B cell (primary cell): ENCODE results near the gene RNPEPL1. TPM values are rescaled to one million over a fixed set of nuclear protein-coding genes. Genes with fewer than 3 reads are reported as not detected.

ENCODE experiments used
- ATAC-seq: fragments of 200-7000 bp; cut with Tn5 transposase; one replicate; pipeline ENCODE4 v1.10.0; 2021; ENCODE audit warnings: low read depth, mild to moderate bottlenecking, moderate number of reproducible peaks, moderate library complexity
- CTCF ChIA-PET: fragments of 350-600 bp; sonication (Branson Sonifier 250); formaldehyde crosslinking; loops from one replicate; lab custom pipeline; 2021; ENCODE audit warnings: antibody characterized with exemption, inconsistent platforms; lab: Charles Lee
- POLR2A ChIA-PET: fragments of 350-600 bp; sonication (Branson Sonifier 250); formaldehyde crosslinking; loops from one replicate; lab custom pipeline; 2021; ENCODE audit warnings: antibody characterized with exemption; lab: Charles Lee
- DNase-seq: peaks from one replicate; pipeline ENCODE4 v3.0.0; 2013
- H2AFZ ChIP-seq: 2 replicates; pipeline ENCODE4 v1.6.1; 2012; ENCODE audit warnings: mild to moderate bottlenecking, low read depth, low read length; ENCODE audit not compliant: insufficient read depth, poor library complexity, severe bottlenecking
- H3K27ac ChIP-seq, 2 donors: 1 replicate in 1 of 2; 2 replicates in 1 of 2; pipeline ENCODE4 v1.5.1; 2012 to 2013; ENCODE audit warnings: low read length in 2 of 2, mild to moderate bottlenecking in 2 of 2, moderate library complexity in 1 of 2
- H3K27me3 ChIP-seq, 4 experiments: fragments of 200-600 bp in 1 of 4; sonication (generic) in 1 of 4; replicated peaks in 1 of 4; 1 replicate in 2 of 4; 2 replicates in 2 of 4; pipeline versions ENCODE4 v1.6.1 to v1.7.0; 2013 to 2016; ENCODE audit warnings: low read length in 3 of 4, mild to moderate bottlenecking in 2 of 4, mixed read lengths in 1 of 4, moderate library complexity in 1 of 4; ENCODE audit not compliant: insufficient read depth in 4 of 4, control insufficient read depth in 3 of 4; ENCODE audit errors: control extremely low read depth in 1 of 4
- H3K36me3 ChIP-seq, 2 experiments: replicated peaks in 1 of 2; 1 replicate in 1 of 2; 2 replicates in 1 of 2; pipeline versions ENCODE4 v1.6.1 to v1.7.1; 2013; ENCODE audit warnings: low read length in 1 of 2; ENCODE audit not compliant: insufficient read depth in 2 of 2, control insufficient read depth in 1 of 2; ENCODE audit errors: control extremely low read depth in 1 of 2, extremely low read depth in 1 of 2
- H3K4me1 ChIP-seq, 2 donors: fragments of 200-600 bp in 1 of 2; sonication (generic) in 1 of 2; 1 replicate in 1 of 2; 2 replicates in 1 of 2; pipeline versions ENCODE4 v1.5.1 to v1.6.1; 2013 to 2017; ENCODE audit warnings: low read length in 2 of 2; ENCODE audit not compliant: control insufficient read depth in 2 of 2, insufficient read depth in 2 of 2
- H3K4me2 ChIP-seq: replicated peaks from 2 replicates; pipeline ENCODE3; 2012; ENCODE audit warnings: mild to moderate bottlenecking, low read depth, low read length; ENCODE audit not compliant: poor library complexity, severe bottlenecking
- H3K4me3 ChIP-seq, 5 experiments: fragments of 200-600 bp in 1 of 5; sonication (generic) in 1 of 5; 1 replicate in 3 of 5; 2 replicates in 2 of 5; pipeline versions ENCODE4 v1.5.1 to v1.7.0; 2011 to 2016; ENCODE audit warnings: low read length in 4 of 5, mild to moderate bottlenecking in 4 of 5, low read depth in 2 of 5, control low read depth in 1 of 5, moderate library complexity in 1 of 5; ENCODE audit not compliant: insufficient read depth in 1 of 5; ENCODE audit errors: control extremely low read depth in 1 of 5, extremely low read depth in 1 of 5
- H3K79me2 ChIP-seq: fragments of 200-600 bp; sonication (generic); one replicate; pipeline ENCODE4 v1.6.0; 2016; ENCODE audit warnings: low read length; ENCODE audit not compliant: control insufficient read depth, insufficient read depth
- H3K9ac ChIP-seq: fragments of 200-600 bp; sonication (generic); 2 replicates; pipeline ENCODE4 v1.6.1; 2017; ENCODE audit warnings: mild to moderate bottlenecking, low read length, moderate library complexity
- H3K9me3 ChIP-seq, 3 donors: one replicate each; pipeline versions ENCODE4 v1.6.1 to v1.7.1; 2013; ENCODE audit warnings: low read length in 2 of 3; ENCODE audit not compliant: control insufficient read depth in 2 of 3, insufficient read depth in 1 of 3; ENCODE audit errors: control extremely low read depth in 1 of 3
- H4K20me1 ChIP-seq: 2 replicates; pipeline ENCODE4 v1.6.0; 2012; ENCODE audit warnings: mild to moderate bottlenecking, low read length; ENCODE audit not compliant: insufficient read depth, control insufficient read depth, poor library complexity, severe bottlenecking
- H3K27ac Mint-ChIP-seq: one replicate; pipeline ENCODE4 v1.8.0; 2021; ENCODE audit warnings: mixed read lengths
- H3K27me3 Mint-ChIP-seq: one replicate; pipeline ENCODE4 v1.8.0; 2021; ENCODE audit warnings: mixed read lengths
- H3K4me1 Mint-ChIP-seq: one replicate; pipeline ENCODE4 v1.8.0; 2021; ENCODE audit warnings: mixed read lengths
- H3K4me3 Mint-ChIP-seq: one replicate; pipeline ENCODE4 v1.8.0; 2021; ENCODE audit warnings: mixed read lengths
- H3K9me3 Mint-ChIP-seq: one replicate; pipeline ENCODE4 v1.8.0; 2022; ENCODE audit warnings: mixed read lengths; ENCODE audit not compliant: insufficient read depth
- EZH2 ChIP-seq: IDR thresholded peaks from 2 replicates; pipeline ENCODE4 v1.6.1; 2012; ENCODE audit warnings: borderline replicate concordance, low read depth, mild to moderate bottlenecking, moderate library complexity, low read length; ENCODE audit not compliant: insufficient read depth, poor library complexity, severe bottlenecking
- WGBS: methylation state at CpG from one replicate; pipeline ENCODE4 v1.1.5; 2013; ENCODE audit warnings: missing lambda C conversion rate; ENCODE audit not compliant: insufficient coverage; 5-methylcytosine and 5-hydroxymethylcytosine counted together
- intact Hi-C: fragments of 100-400 bp; cut with micrococcal nuclease; formaldehyde crosslinking; loops from one replicate; pipeline ENCODE4 v1.10.0; 2022
- polyA plus RNA-seq: library from polyadenylated mRNA; depleted of rRNA; stranded (reverse); fragments of >200 nt; gene quantifications from 2 replicates; pipeline ENCODE4 v1.2.3, GENCODE V29; 2012
- total RNA-seq, 2 donors: library from RNA; stranded (reverse); fragments of 120-200 nt in 1 of 2; gene quantifications; 1 replicate in 1 of 2; 2 replicates in 1 of 2; pipeline versions ENCODE4 v1.2.3 to v1.2.4, GENCODE V29; 2013 to 2022
- TF ChIP-seq, protein P1 (sequence below): fragments of 200-600 bp; IDR thresholded peaks from one replicate; pipeline ENCODE4 v1.8.0; 2022; ENCODE audit warnings: antibody characterized with exemption, mild to moderate bottlenecking

RNPEPL1 gene
- total and polyA plus RNA-seq, 2 donors (not counting 1 experiment from before 2014, with no cell fraction given) = 103 to 109 TPM

- H3K4me1 Mint-ChIP-seq = peaks cover 40% of the 10 kb centered on the region
- no peaks in the 10 kb centered on the region for H3K9me3 Mint-ChIP-seq
- intact Hi-C loops = no loop called here
- POLR2A ChIA-PET = no interaction called here
- peak overlapping the region; percentile 23 for H3K4me3 Mint-ChIP-seq
- Histone ChIP-seq H3K9ac (no peak overlapping the region), H3K27ac (no peak overlapping the region), H3K27me3 (no peaks in the 10 kb centered on the region), H3K79me2 (peaks cover 63% of the 10 kb centered on the region), H3K4me2 (peak overlapping the region; percentile 98), H3K4me1 (peaks cover 37 to 38% of the 10 kb centered on the region in 2 donors), H3K4me3 (no peak overlapping the region), H3K9me3 (no peaks in the 10 kb centered on the region), H4K20me1 (peaks cover 83% of the 10 kb centered on the region), H2AFZ (no peak overlapping the region), H3K36me3 (peaks cover 0 to 38% of the 10 kb centered on the region in 2 experiments)
- TF ChIP-seq EZH2 = no peak
- TF ChIP-seq, protein P1, sequence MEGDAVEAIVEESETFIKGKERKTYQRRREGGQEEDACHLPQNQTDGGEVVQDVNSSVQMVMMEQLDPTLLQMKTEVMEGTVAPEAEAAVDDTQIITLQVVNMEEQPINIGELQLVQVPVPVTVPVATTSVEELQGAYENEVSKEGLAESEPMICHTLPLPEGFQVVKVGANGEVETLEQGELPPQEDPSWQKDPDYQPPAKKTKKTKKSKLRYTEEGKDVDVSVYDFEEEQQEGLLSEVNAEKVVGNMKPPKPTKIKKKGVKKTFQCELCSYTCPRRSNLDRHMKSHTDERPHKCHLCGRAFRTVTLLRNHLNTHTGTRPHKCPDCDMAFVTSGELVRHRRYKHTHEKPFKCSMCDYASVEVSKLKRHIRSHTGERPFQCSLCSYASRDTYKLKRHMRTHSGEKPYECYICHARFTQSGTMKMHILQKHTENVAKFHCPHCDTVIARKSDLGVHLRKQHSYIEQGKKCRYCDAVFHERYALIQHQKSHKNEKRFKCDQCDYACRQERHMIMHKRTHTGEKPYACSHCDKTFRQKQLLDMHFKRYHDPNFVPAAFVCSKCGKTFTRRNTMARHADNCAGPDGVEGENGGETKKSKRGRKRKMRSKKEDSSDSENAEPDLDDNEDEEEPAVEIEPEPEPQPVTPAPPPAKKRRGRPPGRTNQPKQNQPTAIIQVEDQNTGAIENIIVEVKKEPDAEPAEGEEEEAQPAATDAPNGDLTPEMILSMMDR = no peak
- H3K27me3 Mint-ChIP-seq = no peaks in the 10 kb centered on the region
- DNase-seq (no peak), ATAC-seq (no peak)
- no peak overlapping the region for H3K27ac Mint-ChIP-seq
- CTCF ChIA-PET = no interaction called here
- 98% methylated on average over 18 of the region's 18 CpGs for WGBS
These were observed 3.2 kb downstream of the RNPEPL1 start for GRCh38 chr2:240571314-240571973.
